Endometrial microvascular endothelial cells (primary cell): ENCODE results near the gene HMX2. TPM values are rescaled to one million over a fixed set of nuclear protein-coding genes. Genes with fewer than 3 reads are reported as not detected.

ENCODE experiments used
- in situ Hi-C: cut with HindIII; loops from 2 replicates; pipeline ENCODE4 v1.10.0; 2017; ENCODE audit warnings: low sequenced_read_pairs, low pct_unique_long_range_greater_than_20kb; ENCODE audit errors: inconsistent ontology term
- total RNA-seq: library from RNA; depleted of rRNA; stranded (reverse); fragments of >200 nt; gene quantifications from one replicate; pipeline ENCODE4 v1.2.3, GENCODE V29; 2015; ENCODE audit errors: inconsistent ontology term

Gene HMX2
- total RNA-seq, 1 donor from 2014 or later, result not detected

DNA sequence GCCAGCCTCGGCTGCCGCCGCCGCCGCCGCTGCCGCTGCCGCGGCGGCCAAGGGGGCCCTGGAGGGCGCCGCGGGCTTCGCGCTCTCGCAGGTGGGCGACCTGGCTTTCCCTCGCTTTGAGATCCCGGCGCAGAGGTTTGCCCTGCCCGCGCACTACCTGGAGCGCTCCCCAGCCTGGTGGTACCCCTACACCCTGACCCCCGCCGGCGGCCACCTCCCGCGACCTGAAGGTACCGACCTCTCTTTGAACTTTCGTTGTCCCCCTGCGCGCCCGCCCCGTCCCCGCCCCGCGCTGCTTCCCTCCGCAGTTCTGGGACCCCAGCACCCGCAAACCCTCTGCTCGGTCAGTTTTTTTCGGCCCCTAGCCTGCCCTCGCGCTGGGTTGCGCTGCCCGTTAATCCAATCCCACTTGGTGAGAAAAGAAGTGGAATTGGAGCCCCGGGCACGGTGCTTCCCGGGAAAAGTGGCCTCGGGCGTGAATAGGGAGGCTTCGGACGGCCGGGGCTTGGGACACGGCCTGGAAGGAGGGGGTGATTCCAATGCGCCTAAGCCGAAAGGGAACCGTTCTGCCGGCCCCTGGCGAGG, 11.6 kb upstream of the HMX2 start:
- in situ Hi-C loops, result no loop called here

DNA sequence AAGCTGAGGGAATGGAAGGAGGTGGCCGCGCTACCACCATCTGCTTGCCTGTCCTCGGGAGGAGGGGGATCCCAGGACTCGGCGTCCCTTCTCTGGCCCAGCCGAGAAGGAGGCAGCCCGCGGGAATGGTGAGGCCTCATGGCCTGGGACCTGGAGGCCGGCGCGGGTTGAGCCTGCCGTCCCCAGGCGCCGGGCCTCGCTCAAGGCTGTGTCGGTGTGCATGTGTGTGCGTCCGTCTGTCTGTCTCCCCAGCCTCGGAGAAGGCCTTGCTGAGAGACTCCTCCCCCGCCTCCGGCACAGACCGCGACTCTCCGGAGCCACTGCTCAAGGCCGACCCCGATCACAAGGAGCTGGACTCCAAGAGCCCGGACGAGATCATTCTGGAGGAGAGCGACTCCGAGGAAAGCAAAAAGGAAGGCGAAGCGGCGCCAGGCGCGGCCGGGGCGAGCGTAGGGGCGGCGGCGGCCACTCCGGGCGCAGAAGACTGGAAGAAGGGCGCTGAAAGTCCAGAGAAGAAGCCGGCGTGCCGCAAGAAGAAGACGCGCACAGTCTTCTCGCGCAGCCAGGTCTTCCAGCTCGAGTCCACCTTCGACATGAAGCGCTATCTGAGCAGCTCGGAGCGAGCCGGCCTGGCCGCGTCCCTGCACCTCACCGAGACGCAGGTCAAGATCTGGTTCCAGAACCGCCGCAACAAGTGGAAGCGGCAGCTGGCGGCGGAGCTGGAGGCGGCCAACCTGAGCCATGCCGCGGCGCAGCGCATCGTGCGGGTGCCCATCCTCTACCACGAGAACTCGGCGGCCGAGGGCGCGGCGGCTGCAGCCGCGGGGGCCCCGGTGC, 10.9 kb upstream of the HMX2 start:
- in situ Hi-C loops, result no loop called here

DNA sequence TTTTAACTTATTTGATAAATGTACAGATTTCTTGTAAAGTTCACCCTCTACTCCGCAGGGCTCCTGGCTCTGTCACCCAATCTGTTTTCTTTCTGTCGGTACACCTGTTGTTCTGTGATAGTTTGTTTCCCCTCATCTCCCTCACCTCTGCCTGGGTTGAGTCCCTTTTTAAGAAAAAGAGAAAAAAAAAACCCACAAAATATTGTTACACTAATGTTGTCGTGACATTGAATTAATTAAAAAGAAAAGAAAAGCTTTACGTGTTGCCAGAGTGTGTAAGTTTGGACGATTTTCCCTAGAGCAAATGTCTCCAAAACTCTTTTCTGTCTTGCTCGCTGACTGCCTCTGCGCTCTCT, 8.8 kb upstream of the HMX2 start:
- in situ Hi-C loops, result no loop called here

DNA sequence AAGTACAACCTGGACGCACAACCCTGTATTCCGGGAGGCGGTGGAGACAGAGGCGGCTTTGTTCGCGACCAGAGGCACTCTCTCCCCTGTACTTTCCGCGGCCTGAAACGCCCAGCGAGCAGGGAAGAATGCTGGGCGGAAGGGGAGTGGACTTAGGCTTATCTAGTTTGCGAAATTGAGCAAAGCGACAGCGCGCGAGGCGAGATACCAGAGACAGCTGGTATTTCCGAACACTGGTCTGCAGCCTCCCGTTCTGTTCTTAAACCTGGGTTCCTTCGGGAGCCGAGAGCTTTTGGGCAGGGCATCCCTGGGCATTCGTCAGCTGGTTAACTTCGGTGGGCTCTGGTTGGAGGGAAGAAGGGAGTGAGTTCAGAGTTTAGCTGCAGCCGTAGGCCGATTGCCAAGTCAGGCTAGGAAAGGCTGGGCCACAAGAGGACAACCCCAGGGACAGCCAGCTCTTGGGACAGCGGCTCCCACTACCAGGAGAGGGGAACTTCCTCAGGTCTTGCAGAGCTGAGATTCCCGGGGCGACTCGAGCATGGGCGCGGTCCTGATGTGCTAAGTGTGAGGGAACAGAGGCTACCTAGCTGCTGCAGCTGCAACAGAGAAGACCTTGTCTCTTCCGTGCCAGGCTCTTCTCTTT, 8.3 kb upstream of the HMX2 start:
- in situ Hi-C loops, result no loop called here

DNA sequence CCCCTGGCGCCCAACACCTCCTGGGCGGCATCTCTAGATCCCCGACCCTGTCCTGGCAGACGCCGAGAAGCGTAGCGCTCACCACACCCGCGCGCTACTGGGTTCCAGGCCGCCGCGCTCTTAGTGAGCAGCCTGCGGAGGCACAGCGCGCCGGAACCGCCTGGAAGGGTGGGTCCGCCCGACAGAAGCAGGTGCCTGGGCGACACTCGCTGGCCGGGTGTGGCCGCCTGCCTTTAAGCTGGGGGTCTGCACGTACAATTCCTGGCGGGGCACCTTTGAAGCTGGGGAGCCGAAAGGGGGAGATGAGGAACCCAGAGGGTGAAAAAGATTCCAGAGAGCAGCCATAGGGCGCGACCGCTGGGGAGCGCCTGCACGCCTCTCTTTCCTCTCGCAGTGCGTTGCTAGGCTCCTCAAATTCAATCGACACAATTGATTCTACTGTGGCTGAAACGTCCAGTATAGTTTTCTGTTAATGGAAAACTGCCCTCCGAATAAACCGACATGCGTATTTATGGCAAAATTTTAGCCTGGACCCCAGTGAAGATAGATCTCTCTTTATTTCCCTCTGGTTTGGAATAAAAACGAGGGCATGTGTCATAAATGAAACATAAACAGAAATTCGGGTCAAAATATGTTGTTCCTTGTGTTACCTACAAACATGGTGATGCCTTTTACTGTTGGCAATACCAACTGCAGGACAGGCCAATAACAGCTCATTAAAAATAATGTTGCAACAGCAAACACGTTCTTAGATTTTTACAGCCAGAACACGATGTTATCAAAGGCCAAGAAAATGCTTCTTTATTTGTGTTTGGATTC, 7.6 kb upstream of the HMX2 start:
- in situ Hi-C loops, result no loop called here

GRCh38 chr10:123140983-123141390, 6.9 kb upstream of the HMX2 start:
- in situ Hi-C loops, result no loop called here

GRCh38 chr10:123141791-123142700, 5.9 kb upstream of the HMX2 start:
- in situ Hi-C loops, result no loop called here

DNA sequence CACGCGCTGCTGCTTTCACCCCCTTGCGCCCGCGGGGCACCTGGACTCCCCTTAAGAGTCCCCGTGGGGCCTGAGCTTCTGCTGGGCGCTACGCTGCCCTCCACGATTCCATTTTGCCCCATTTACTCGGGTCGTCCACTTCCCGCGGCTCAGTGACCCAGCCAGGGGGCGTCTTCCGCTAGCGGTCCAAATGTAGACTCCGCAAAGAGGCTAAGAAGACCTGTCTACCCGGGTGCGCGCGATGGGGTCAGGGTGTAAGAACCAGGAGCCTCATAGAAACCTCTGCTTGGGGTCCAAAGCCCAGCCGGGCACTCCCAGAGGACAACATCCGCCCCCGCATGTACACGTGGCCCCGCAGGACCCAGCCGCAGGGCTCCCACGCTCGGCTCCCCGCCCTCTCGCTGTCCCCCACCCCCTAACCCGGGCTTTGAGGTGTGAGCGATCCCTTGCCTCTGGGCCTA, 5.2 kb upstream of the HMX2 start:
- in situ Hi-C loops, result no loop called here

DNA sequence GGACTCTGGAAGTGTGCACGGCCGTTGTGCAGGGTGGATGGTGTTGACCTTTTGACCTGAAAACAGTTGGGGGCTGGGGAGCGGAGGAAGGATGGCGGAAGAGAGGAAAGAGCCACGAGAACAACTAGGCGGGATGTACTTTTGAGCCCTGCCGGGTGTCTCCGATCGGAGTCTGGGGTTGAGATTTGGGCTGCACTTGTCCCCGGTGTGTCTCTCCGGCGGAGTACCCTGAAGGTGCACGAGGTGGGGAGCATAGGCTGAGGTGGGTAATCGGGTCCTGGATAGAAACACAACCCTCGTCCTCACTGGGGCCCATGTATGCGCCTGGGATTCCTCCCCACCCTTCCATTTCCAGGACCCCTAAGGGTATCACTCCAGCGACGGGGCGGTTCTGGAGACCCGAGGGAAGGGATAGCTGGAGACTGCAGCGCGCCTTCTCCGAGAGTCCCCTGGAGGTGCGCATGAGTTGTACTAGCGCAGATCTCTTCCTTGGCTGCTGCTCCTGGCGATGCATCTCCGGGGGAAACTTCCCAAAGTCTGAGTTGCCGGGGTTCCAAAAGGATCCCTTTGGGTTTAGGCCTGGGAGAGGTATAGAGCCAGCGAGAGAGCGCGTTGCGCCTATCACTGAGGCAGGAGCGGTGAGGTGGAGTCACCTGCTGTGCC, 4.6 kb upstream of the HMX2 start:
- in situ Hi-C loops, result no loop called here

DNA sequence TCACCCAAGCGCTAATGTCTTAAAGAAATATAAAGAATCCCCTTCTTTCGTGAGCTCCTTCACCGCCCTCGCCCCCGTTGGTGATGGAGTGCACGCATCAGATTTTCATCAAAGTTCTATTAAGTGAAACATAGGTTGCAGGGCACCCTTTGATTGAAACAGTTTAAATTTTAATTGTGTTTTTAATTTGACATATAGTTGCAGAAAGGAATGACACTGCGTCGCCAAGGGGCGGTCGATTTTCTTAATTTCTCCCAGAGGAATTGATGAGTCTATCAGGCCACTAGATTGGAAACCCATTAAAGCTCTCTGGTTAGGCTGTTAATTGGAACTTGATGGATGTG, 4.1 kb upstream of the HMX2 start:
- in situ Hi-C loops, result no loop called here

DNA sequence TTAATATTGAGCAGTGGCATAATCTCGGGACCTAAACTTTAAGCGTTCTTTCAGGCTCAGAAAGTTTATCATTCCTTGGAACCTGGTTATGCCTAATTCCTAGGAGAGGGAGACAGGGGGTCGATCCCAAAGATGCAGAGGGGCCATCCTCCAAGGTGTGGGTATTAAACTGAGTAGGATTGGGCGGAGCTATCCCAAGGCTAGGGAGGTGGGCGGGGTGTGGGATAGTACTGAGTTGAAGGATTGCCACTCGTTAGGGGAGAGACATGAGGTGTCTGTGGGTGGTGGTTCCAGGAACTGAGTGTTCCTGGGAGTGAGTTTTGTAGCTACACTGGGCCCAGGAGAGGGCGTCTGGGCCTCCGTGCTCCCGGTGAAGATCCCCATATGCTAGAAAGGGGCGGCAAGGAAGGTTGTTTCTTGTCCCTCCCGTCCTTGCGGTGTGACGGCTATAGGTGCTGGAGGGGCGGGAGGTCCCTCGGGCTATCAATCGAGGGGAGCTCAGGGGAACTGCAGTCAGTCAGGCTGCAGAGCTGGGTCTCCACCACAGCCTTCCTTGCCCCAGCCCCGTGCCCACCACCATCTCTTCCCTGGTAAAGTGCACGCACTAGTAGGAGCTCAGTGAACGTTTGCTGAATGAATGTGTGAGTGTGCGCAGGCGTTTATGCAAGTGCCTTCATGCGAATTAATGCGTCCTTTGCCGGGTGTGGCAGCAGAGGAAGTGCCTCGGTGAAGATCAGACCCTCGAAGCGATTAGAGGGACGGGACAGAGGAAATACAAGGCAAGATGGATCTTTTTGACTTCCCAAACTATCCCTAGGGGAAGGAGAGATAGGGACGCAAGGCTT, 3.0 kb upstream of the HMX2 start:
- in situ Hi-C loops, result no loop called here

DNA sequence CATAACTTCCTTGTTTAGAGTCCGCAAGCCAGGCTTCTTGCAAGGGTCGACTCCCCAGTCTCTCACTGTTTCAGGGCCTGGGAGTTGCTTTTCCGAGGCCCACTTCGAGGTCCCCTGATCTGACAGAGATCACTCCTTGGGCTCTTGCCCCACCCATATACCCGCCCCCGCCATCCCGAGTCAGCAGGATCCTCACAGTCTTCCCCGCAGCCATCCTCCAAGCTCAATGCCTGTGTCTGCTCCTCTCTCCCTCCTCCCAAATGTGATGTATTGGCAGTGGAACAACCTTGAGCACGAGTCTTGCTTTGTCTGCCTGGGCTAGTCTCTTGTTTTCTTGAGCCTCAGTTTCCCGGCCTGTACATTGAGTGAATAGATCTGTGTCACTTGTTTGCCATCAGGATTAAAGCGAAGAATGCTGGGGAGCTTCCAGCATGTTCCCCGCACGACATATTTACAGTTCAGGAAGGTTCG, 2.4 kb upstream of the HMX2 start:
- in situ Hi-C loops, result no loop called here

GRCh38 chr10:123146013-123146893, 1.7 kb upstream of the HMX2 start:
- in situ Hi-C loops, result no loop called here

DNA sequence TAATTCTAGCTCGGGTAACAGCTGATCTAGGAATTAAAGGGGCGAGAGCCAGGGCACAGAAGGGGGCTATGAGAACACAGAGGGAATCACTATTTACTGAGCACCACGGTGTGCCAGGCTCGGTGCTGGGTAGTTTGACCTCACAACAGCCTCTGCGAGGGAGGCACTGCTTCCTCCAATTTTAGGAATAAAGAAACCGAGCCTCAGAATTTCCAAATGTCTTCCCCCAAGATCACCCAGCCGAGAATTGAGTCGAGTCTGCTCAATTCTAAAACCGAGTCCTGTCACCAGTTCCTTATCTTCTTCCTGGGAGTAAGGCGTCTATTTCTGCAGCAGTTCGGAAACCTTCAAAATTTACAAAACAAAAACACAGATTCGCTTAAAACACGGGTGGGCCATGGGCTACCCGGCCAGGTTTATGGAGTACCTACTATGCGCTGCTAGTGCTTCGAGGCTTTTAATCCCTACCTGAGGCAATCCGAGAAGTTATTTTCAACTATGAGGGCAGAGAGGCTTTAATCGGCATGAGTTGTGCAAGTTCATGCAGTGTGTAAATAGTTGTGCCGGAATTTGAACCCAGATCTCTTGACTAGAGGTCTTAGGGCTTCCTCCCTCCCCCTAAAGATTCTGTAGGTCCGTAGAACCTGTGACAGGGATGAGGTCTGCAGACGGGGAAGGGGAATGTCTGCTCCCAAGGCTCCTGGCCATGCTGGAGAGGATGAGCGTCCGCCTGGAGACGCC, 872 bp upstream of the HMX2 start:
- in situ Hi-C loops, result no loop called here

DNA sequence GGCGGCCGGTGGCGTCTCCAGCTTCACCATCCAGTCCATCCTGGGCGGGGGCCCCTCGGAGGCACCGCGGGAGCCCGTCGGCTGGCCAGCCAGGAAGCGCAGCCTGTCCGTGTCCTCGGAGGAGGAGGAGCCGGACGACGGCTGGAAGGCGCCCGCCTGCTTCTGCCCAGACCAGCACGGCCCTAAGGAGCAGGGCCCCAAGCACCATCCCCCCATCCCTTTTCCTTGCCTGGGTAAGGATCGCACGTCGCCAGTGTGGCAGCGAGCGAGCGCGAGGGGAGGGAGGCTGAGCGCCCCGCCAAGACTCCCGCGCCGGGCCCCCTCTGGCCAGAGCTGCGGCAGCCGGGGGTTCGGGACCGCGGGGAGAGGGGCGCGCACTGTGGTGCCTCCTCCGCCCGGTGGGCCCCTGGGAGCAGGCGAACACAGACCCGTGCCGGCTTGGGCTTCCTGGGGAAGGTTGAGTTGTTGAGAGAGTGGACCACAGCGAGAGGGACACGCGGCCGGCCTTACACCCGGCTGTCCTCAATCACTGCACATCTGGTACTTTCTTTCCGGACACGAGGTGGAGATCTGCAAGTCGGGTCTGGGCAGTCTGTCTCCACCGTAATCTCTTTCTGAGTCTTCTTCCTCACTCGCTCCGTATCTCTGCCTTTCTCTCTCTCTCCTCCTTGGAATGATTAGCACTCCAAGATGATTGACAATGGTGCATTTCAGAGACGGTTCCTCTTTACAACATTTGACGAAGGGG, 652 bp downstream of the HMX2 start:
- in situ Hi-C loops, result no loop called here
